ENCODE results near the gene ADRA2B. TPM values are rescaled to one million over a fixed set of nuclear protein-coding genes. Genes with fewer than 3 reads are reported as not detected.
"Not testable (repeated sequence)": the region's sequence is repeated elsewhere in the genome, so short reads cannot be mapped to it uniquely, and the experiment has no call there.

The ADRA2B gene
- total and polyA plus RNA-seq, 2 donors (not counting 1 experiment from before 2014, with no cell fraction given), result 0.27 to 0.46 TPM

DNA sequence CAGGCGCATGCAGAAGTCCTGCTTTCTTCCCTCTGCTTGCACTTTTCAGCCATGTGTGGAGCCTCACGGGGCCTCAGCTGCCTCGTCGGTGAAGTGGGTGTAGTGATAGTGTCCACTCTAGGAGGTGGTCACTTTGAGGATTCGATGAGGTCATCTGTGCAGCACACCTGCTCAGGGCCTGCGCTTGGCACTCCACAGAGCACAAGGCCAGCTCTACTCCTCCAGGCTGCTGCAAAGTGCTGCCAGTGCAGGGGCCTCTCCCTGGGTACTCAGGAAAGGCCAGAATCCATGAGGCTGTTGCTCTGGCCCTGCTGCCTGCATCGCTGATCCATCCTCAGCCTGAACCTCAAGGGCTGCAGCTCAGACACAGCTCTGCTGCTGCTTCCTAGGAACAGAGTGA is 49.9 kb downstream of the ADRA2B start:
- CTCF ChIA-PET; H3K4me2 ChIP-seq (replicated peaks; ENCODE audit: low read depth, low read length, poor library complexity, severe bottlenecking); DNase-seq; H3K9ac ChIP-seq (ENCODE audit: low read length); H3K9me3 Mint-ChIP-seq (ENCODE audit: insufficient read depth); ATAC-seq (ENCODE audit: low read depth); H3K27me3 Mint-ChIP-seq; H3K4me3 ChIP-seq (ENCODE audit: control extremely low read depth in 1 of 5, extremely low read depth in 1 of 5, insufficient read depth in 1 of 5, low read depth in 2 of 5, low read length in 4 of 5); H3K27me3 ChIP-seq (replicated peaks in 1 of 4; ENCODE audit: control extremely low read depth in 1 of 4, control insufficient read depth in 3 of 4, insufficient read depth in 4 of 4, low read length in 3 of 4); H3K79me2 ChIP-seq (ENCODE audit: control insufficient read depth, insufficient read depth, low read length); H4K20me1 ChIP-seq (ENCODE audit: control insufficient read depth, insufficient read depth, low read length, poor library complexity, severe bottlenecking); H3K9me3 ChIP-seq (ENCODE audit: control extremely low read depth in 1 of 3, control insufficient read depth in 2 of 3, insufficient read depth in 1 of 3, low read length in 2 of 3); H3K4me3 Mint-ChIP-seq; H3K36me3 ChIP-seq (replicated peaks in 1 of 2; ENCODE audit: control extremely low read depth in 1 of 2, control insufficient read depth in 1 of 2, extremely low read depth in 1 of 2, insufficient read depth in 2 of 2, low read length in 1 of 2); POLR2A ChIA-PET; H2AFZ ChIP-seq (ENCODE audit: insufficient read depth, low read depth, low read length, poor library complexity, severe bottlenecking); H3K4me1 ChIP-seq (ENCODE audit: control insufficient read depth in 2 of 2, insufficient read depth in 2 of 2, low read length in 2 of 2); H3K4me1 Mint-ChIP-seq; H3K27ac Mint-ChIP-seq; H3K27ac ChIP-seq (ENCODE audit: low read length in 2 of 2); intact Hi-C loops (cut with micrococcal nuclease): not testable (repeated sequence)
- WGBS (ENCODE audit: insufficient coverage), result 100% methylated on average over 1 of the region's 7 CpGs

DNA sequence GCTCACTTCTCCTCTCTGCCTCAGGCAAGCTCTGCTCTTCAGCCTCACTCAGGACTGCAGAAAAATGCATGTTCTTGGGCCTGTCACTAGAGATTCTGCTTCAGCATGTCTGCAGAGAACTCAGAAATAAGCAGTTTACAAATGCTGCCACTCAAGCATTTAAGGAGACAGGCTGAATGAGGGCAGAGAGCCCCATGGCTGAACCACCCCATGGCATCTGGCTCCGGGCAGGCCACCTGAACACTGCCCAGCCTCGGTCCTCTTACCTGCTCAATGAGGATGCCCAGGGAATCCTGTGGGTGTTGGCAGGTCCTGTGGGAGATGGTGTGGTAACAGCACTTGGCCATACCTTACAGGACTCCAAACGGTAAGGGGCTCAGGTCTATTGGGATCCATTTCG is 50.4 kb downstream of the ADRA2B start:
- H3K4me1 Mint-ChIP-seq; H3K36me3 ChIP-seq (replicated peaks in 1 of 2; ENCODE audit: control extremely low read depth in 1 of 2, control insufficient read depth in 1 of 2, extremely low read depth in 1 of 2, insufficient read depth in 2 of 2, low read length in 1 of 2); H3K27me3 ChIP-seq (replicated peaks in 1 of 4; ENCODE audit: control extremely low read depth in 1 of 4, control insufficient read depth in 3 of 4, insufficient read depth in 4 of 4, low read length in 3 of 4); H3K9ac ChIP-seq (ENCODE audit: low read length); ATAC-seq (ENCODE audit: low read depth); CTCF ChIA-PET; H3K27ac Mint-ChIP-seq; H3K27ac ChIP-seq (ENCODE audit: low read length in 2 of 2); H4K20me1 ChIP-seq (ENCODE audit: control insufficient read depth, insufficient read depth, low read length, poor library complexity, severe bottlenecking); H3K4me3 ChIP-seq (ENCODE audit: control extremely low read depth in 1 of 5, extremely low read depth in 1 of 5, insufficient read depth in 1 of 5, low read depth in 2 of 5, low read length in 4 of 5); H3K9me3 Mint-ChIP-seq (ENCODE audit: insufficient read depth); H3K79me2 ChIP-seq (ENCODE audit: control insufficient read depth, insufficient read depth, low read length); intact Hi-C loops (cut with micrococcal nuclease); H3K9me3 ChIP-seq (ENCODE audit: control extremely low read depth in 1 of 3, control insufficient read depth in 2 of 3, insufficient read depth in 1 of 3, low read length in 2 of 3); H3K27me3 Mint-ChIP-seq; POLR2A ChIA-PET; H3K4me1 ChIP-seq (ENCODE audit: control insufficient read depth in 2 of 2, insufficient read depth in 2 of 2, low read length in 2 of 2); H3K4me3 Mint-ChIP-seq; H3K4me2 ChIP-seq (replicated peaks; ENCODE audit: low read depth, low read length, poor library complexity, severe bottlenecking); H2AFZ ChIP-seq (ENCODE audit: insufficient read depth, low read depth, low read length, poor library complexity, severe bottlenecking): not testable (repeated sequence)
- DNase-seq, result peak; percentile 2
- WGBS (ENCODE audit: insufficient coverage), result 79% methylated on average over 2 of the region's 4 CpGs
